NCI-H146 (cell line): ENCODE data around the gene OR5H14.
"Not testable (repeated sequence)": the region's sequence is repeated elsewhere in the genome, so short reads cannot be mapped to it uniquely, and the experiment has no call there.

Experiments
- DNase-seq: peaks from one replicate; lab custom pipeline; 2025; lab: John Stamatoyannopoulos, UW

The OR5H14 gene

GRCh38 chr3:98147179-98147578 is at the start of gene OR5H14:
TSS of gene OR5H14 (plus strand) at chr3:98147479. CDS start at chr3:98149386, 1,907 bp downstream.
- DNase-seq, result no peak

- no peak for DNase-seq
Measured at GRCh38 chr3:98099848-98100247, 47.4 kb upstream of the OR5H14 start.

GRCh38 chr3:98108162-98108561 is 39.1 kb upstream of the OR5H14 start:
- DNase-seq, result no peak

GRCh38 chr3:98109807-98110549 is 37.3 kb upstream of the OR5H14 start:
- DNase-seq, result no peak

- DNase-seq, result no peak
Measured at GRCh38 chr3:98110550-98110908, 36.8 kb upstream of the OR5H14 start.

GRCh38 chr3:98114264-98114663 is 33.0 kb upstream of the OR5H14 start:
- DNase-seq, result no peak

- DNase-seq, result no peak
Measured at GRCh38 chr3:98115717-98116116, 31.6 kb upstream of the OR5H14 start.

- no peak for DNase-seq
Measured at GRCh38 chr3:98130421-98130820, 16.9 kb upstream of the OR5H14 start, which contains the start of gene OR5H1. TSS of gene OR5H1 (plus strand) at chr3:98130721. CDS start at chr3:98132698, 1,977 bp downstream.

GRCh38 chr3:98136631-98137030 is 10.6 kb upstream of the OR5H14 start:
- no peak for DNase-seq

- DNase-seq, result not testable (repeated sequence)
Measured at GRCh38 chr3:98137826-98138557, 9.3 kb upstream of the OR5H14 start.

GRCh38 chr3:98140531-98140930 is 6.7 kb upstream of the OR5H14 start:
- no peak for DNase-seq

GRCh38 chr3:98148751-98149150 is 1.5 kb downstream of the OR5H14 start:
- no peak for DNase-seq

GRCh38 chr3:98149456-98149855 is 2.2 kb downstream of the OR5H14 start:
- DNase-seq, result not testable (repeated sequence)

- no peak for DNase-seq
Measured at GRCh38 chr3:98151241-98151640, 4.0 kb downstream of the OR5H14 start.

- no peak for DNase-seq
Measured at GRCh38 chr3:98166396-98166795, 19.1 kb downstream of the OR5H14 start, which contains the start of gene OR5H15. TSS of gene OR5H15 (plus strand) at chr3:98166696. CDS start at chr3:98168700, 2,004 bp downstream.

GRCh38 chr3:98171071-98171470 is 23.8 kb downstream of the OR5H14 start:
- no peak for DNase-seq

- DNase-seq, result no peak
Measured at GRCh38 chr3:98172621-98173020, 25.3 kb downstream of the OR5H14 start.

- DNase-seq, result no peak
Measured at GRCh38 chr3:98180319-98180890, 33.1 kb downstream of the OR5H14 start.

GRCh38 chr3:98182196-98182595 is 34.9 kb downstream of the OR5H14 start:
- DNase-seq, result no peak

- DNase-seq, result no peak
Measured at GRCh38 chr3:98185180-98185579, 37.9 kb downstream of the OR5H14 start.

GRCh38 chr3:98188545-98188944 is 41.3 kb downstream of the OR5H14 start:
- no peak for DNase-seq

- not testable (repeated sequence) for DNase-seq
Measured at GRCh38 chr3:98190911-98191310, 43.6 kb downstream of the OR5H14 start.

- not testable (repeated sequence) for DNase-seq
Measured at GRCh38 chr3:98196293-98196692, 49.0 kb downstream of the OR5H14 start.
